GM18502 (cell line): ENCODE results near the gene SSNA1.

Experiments used
- ATAC-seq: cut with Tn5 transposase; IDR thresholded peaks from one replicate; pipeline ENCODE4 v1.9.1; 2021; ENCODE audit warnings: mild to moderate bottlenecking; ENCODE audit not compliant: unreplicated experiment, poor library complexity

The SSNA1 gene

GRCh38 chr9:137217276-137218211 lies 29.1 kb downstream of the SSNA1 start:
- ATAC-seq: no peak

GRCh38 chr9:137218212-137218753 lies 29.8 kb downstream of the SSNA1 start:
- no peak for ATAC-seq

GRCh38 chr9:137218754-137219271 lies 30.3 kb downstream of the SSNA1 start:
- ATAC-seq: no peak

GRCh38 chr9:137219757-137220316 lies 31.4 kb downstream of the SSNA1 start:
- ATAC-seq: no peak

- no peak for ATAC-seq
These were observed 32.0 kb downstream of the SSNA1 start for GRCh38 chr9:137220317-137221094.

- no peak for ATAC-seq
These were observed 32.6 kb downstream of the SSNA1 start for GRCh38 chr9:137221095-137221505.

- no peak for ATAC-seq
These were observed 33.1 kb downstream of the SSNA1 start for GRCh38 chr9:137221506-137222111.

- no peak for ATAC-seq
These were observed 34.0 kb downstream of the SSNA1 start, which contains the start of gene RNF208 for GRCh38 chr9:137222190-137223077. TSS of gene RNF208 (minus strand) at chr9:137222240. CDS start at chr9:137221212, 1,028 bp downstream.

GRCh38 chr9:137223078-137223970 lies 34.8 kb downstream of the SSNA1 start:
- peak; percentile 57 for ATAC-seq

- no peak for ATAC-seq
These were observed 36.6 kb downstream of the SSNA1 start, which contains the start of gene CYSRT1 for GRCh38 chr9:137224830-137225694. TSS of gene CYSRT1 (plus strand) at chr9:137225174. CDS start at chr9:137225622, 448 bp downstream.

GRCh38 chr9:137225699-137226331 lies 37.3 kb downstream of the SSNA1 start:
- ATAC-seq: no peak

- ATAC-seq: no peak
These were observed 38.0 kb downstream of the SSNA1 start for GRCh38 chr9:137226338-137227053.

GRCh38 chr9:137227054-137227852 lies 38.8 kb downstream of the SSNA1 start, which contains the start of gene RNF224:
TSS of gene RNF224 (plus strand) at chr9:137227502. CDS start at chr9:137228336, 834 bp downstream.
- ATAC-seq: no peak

- ATAC-seq: no peak
These were observed 39.5 kb downstream of the SSNA1 start for GRCh38 chr9:137227853-137228505.
